NCI-H2029 (cell line): ENCODE measurements around the gene EFEMP2.
A peak's percentile ranks its signal among the peaks of the same experiment; 100 is the strongest.
"Not testable (repeated sequence)": the region's sequence is repeated elsewhere in the genome, so short reads cannot be mapped to it uniquely, and the experiment has no call there.

Experiments used
- DNase-seq: peaks from one replicate; lab custom pipeline; 2025; lab: John Stamatoyannopoulos, UW

The EFEMP2 gene

GRCh38 chr11:65900125-65900898 is 27.7 kb upstream of the EFEMP2 start, which contains the start of gene FOSL1:
TSS of gene FOSL1 (minus strand) at chr11:65900388. CDS start at chr11:65900339, 49 bp downstream.
- peak; percentile 45 for DNase-seq

- no peak for DNase-seq
These were observed 26.9 kb upstream of the EFEMP2 start for GRCh38 chr11:65899356-65900124.

GRCh38 chr11:65898656-65899355 is 26.2 kb upstream of the EFEMP2 start:
- no peak for DNase-seq

- DNase-seq, result no peak
These were observed 24.4 kb upstream of the EFEMP2 start for GRCh38 chr11:65897020-65897471.

GRCh38 chr11:65896034-65896999 is 23.7 kb upstream of the EFEMP2 start:
- DNase-seq, result no peak

GRCh38 chr11:65895482-65895981 is 22.9 kb upstream of the EFEMP2 start:
- no peak for DNase-seq

GRCh38 chr11:65894034-65894591 is 21.5 kb upstream of the EFEMP2 start:
- DNase-seq, result no peak

GRCh38 chr11:65892661-65893317 is 20.2 kb upstream of the EFEMP2 start:
- no peak for DNase-seq

GRCh38 chr11:65892137-65892540 is 19.5 kb upstream of the EFEMP2 start:
- DNase-seq, result not testable (repeated sequence)

- peak; percentile 36 for DNase-seq
These were observed 18.9 kb upstream of the EFEMP2 start for GRCh38 chr11:65891219-65892136.

GRCh38 chr11:65890324-65891218 is 18.0 kb upstream of the EFEMP2 start, which contains the start of gene CCDC85B:
TSS of gene CCDC85B (plus strand) at chr11:65890673. CDS start at chr11:65890784, 111 bp downstream.
- peak; percentile 91 for DNase-seq

- DNase-seq, result peak; percentile 93
These were observed 15.7 kb upstream of the EFEMP2 start, which contains the start of gene FIBP for GRCh38 chr11:65888163-65888814. TSS of gene FIBP (minus strand) at chr11:65888471. CDS start at chr11:65888418, 53 bp downstream.

GRCh38 chr11:65887723-65888162 is 15.1 kb upstream of the EFEMP2 start:
- DNase-seq, result no peak

GRCh38 chr11:65886826-65887722 is 14.5 kb upstream of the EFEMP2 start:
- DNase-seq, result no peak

- DNase-seq, result no peak
These were observed 13.4 kb upstream of the EFEMP2 start for GRCh38 chr11:65885808-65886536.
